CD14-positive monocyte (primary cell): ENCODE data around the gene AFF3. TPM values are rescaled to one million over a fixed set of nuclear protein-coding genes. Genes with fewer than 3 reads are reported as not detected.

Experiments
- DNase-seq, 3 donors: peaks; one replicate each; pipeline ENCODE4 v3.0.0-alpha.2; 2011 to 2022
- H2AFZ ChIP-seq: 2 replicates; pipeline ENCODE4 v1.6.0; 2012; ENCODE audit warnings: mild to moderate bottlenecking, low read depth, low read length, inconsistent platforms; ENCODE audit not compliant: insufficient read depth, poor library complexity, severe bottlenecking
- H3K27ac ChIP-seq, 2 donors: 1 replicate in 1 of 2; 2 replicates in 1 of 2; pipeline ENCODE4 v1.5.1; 2012 to 2013; ENCODE audit warnings: low read length in 2 of 2, control low read depth in 1 of 2, inconsistent platforms in 1 of 2, low read depth in 1 of 2, mild to moderate bottlenecking in 1 of 2
- H3K27me3 ChIP-seq, 2 donors: one replicate each; pipeline versions ENCODE4 v1.6.0 to v1.6.1; 2011 to 2013; ENCODE audit warnings: low read length in 2 of 2; ENCODE audit not compliant: control insufficient read depth in 2 of 2, insufficient read depth in 2 of 2
- H3K36me3 ChIP-seq, 2 donors: replicated peaks in 1 of 2; 1 replicate in 1 of 2; 2 replicates in 1 of 2; pipeline versions ENCODE4 v1.5.1 to v1.6.1; 2012 to 2013; ENCODE audit warnings: low read length in 2 of 2, control low read depth in 1 of 2, inconsistent platforms in 1 of 2, mild to moderate bottlenecking in 1 of 2; ENCODE audit not compliant: insufficient read depth in 2 of 2, control insufficient read depth in 1 of 2
- H3K4me1 ChIP-seq, 2 donors: 1 replicate in 1 of 2; 2 replicates in 1 of 2; pipeline versions ENCODE4 v1.5.1 to v1.6.1; 2012 to 2013; ENCODE audit warnings: low read length in 2 of 2, control low read depth in 1 of 2, inconsistent platforms in 1 of 2, mild to moderate bottlenecking in 1 of 2, moderate library complexity in 1 of 2; ENCODE audit not compliant: insufficient read depth in 2 of 2, control insufficient read depth in 1 of 2
- H3K4me2 ChIP-seq: replicated peaks from 2 replicates; pipeline ENCODE3; 2012; ENCODE audit warnings: low read length, moderate library complexity, mild to moderate bottlenecking; ENCODE audit not compliant: poor library complexity, severe bottlenecking; ENCODE audit errors: extremely low read depth
- H3K4me3 ChIP-seq, 3 experiments: fragments of 200-600 bp in 1 of 3; sonication (generic) in 1 of 3; replicated peaks in 1 of 3; 1 replicate in 2 of 3; 2 replicates in 1 of 3; pipeline ENCODE4 v1.5.1; 2011 to 2013; ENCODE audit warnings: low read length in 3 of 3, mild to moderate bottlenecking in 3 of 3, control low read depth in 2 of 3, low read depth in 2 of 3, inconsistent platforms in 1 of 3, moderate library complexity in 1 of 3
- H3K79me2 ChIP-seq: 2 replicates; pipeline ENCODE4 v1.6.0; 2012; ENCODE audit warnings: mild to moderate bottlenecking, control low read depth, inconsistent platforms, low read length, moderate library complexity; ENCODE audit not compliant: insufficient read depth
- H3K9ac ChIP-seq: 2 replicates; pipeline ENCODE4 v1.6.0; 2017; ENCODE audit warnings: low read length, mild to moderate bottlenecking; ENCODE audit not compliant: insufficient read depth, poor library complexity, severe bottlenecking
- H3K9me3 ChIP-seq, 2 donors: replicated peaks in 1 of 2; 1 replicate in 1 of 2; 2 replicates in 1 of 2; pipeline versions ENCODE4 v1.5.1 to v1.6.1; 2012 to 2013; ENCODE audit warnings: low read length in 2 of 2, control low read depth in 1 of 2; ENCODE audit not compliant: control insufficient read depth in 1 of 2, insufficient read depth in 1 of 2
- H4K20me1 ChIP-seq: 2 replicates; pipeline ENCODE4 v1.6.0; 2012; ENCODE audit warnings: mild to moderate bottlenecking, low read length, control low read depth, moderate library complexity; ENCODE audit not compliant: insufficient read depth
- H3K27ac Mint-ChIP-seq, 7 donors: one replicate each; pipeline ENCODE4 v1.8.0; 2020; ENCODE audit warnings: mild to moderate bottlenecking in 7 of 7, mixed read lengths in 7 of 7, moderate library complexity in 6 of 7, inconsistent platforms in 2 of 7
- H3K27me3 Mint-ChIP-seq, 3 donors: one replicate each; pipeline ENCODE4 v1.8.0; 2021 to 2022; ENCODE audit warnings: low read depth in 3 of 3, mild to moderate bottlenecking in 3 of 3, mixed read lengths in 3 of 3, moderate library complexity in 3 of 3, inconsistent platforms in 1 of 3
- H3K36me3 Mint-ChIP-seq, 2 donors: one replicate each; pipeline ENCODE4 v1.8.0; 2020; ENCODE audit warnings: mixed read lengths in 2 of 2, inconsistent platforms in 1 of 2, mild to moderate bottlenecking in 1 of 2
- H3K4me1 Mint-ChIP-seq: one replicate; pipeline ENCODE4 v1.8.0; 2020; ENCODE audit warnings: mild to moderate bottlenecking, mixed read lengths
- H3K4me3 Mint-ChIP-seq, 2 donors: one replicate each; pipeline ENCODE4 v1.8.0; 2020; ENCODE audit warnings: mild to moderate bottlenecking in 2 of 2, mixed read lengths in 2 of 2, moderate library complexity in 1 of 2
- H3K9me3 Mint-ChIP-seq, 7 donors: one replicate each; pipeline ENCODE4 v1.8.0; 2020 to 2022; ENCODE audit warnings: mixed read lengths in 7 of 7, mild to moderate bottlenecking in 6 of 7, moderate library complexity in 6 of 7, inconsistent platforms in 2 of 7
- CTCF ChIP-seq: fragments of 200-600 bp; IDR thresholded peaks from one replicate; pipeline ENCODE4 v1.8.0; 2022; ENCODE audit warnings: antibody characterized with exemption, mild to moderate bottlenecking
- WGBS: methylation state at CpG from one replicate; pipeline ENCODE4 v1.1.5; 2013; ENCODE audit warnings: missing lambda C conversion rate; ENCODE audit not compliant: insufficient coverage; 5-methylcytosine and 5-hydroxymethylcytosine counted together
- intact Hi-C, 2 donors: fragments of 100-400 bp; cut with micrococcal nuclease; formaldehyde crosslinking; loops; one replicate each; pipeline versions ENCODE4 v1.15.0 to v1.15.1; 2023
- polyA plus RNA-seq, 3 donors: library from polyadenylated mRNA; depleted of rRNA in 1 of 3; unstranded in 2 of 3; stranded (reverse) in 1 of 3; fragments of 300-500 nt in 2 of 3; fragments of >200 nt in 1 of 3; fragmentation: Illumina TruSeq in 2 of 3; gene quantifications; 1 replicate in 2 of 3; 2 replicates in 1 of 3; pipeline ENCODE4 v1.2.3, GENCODE V29; 2012 to 2021

AFF3 gene
- polyA plus RNA-seq, 3 donors = 0.17 to 4.1 (median 0.49) TPM

- Histone ChIP-seq H3K4me1 (peaks cover 15 to 19% of the 10 kb centered on the region in 2 donors), H3K27me3 (no peaks in the 10 kb centered on the region), H3K27ac (no peak overlapping the region), H3K4me2 (no peak overlapping the region), H3K4me3 (no peak overlapping the region), H2AFZ (peak overlapping the region; percentile 35), H3K36me3 (no peaks in the 10 kb centered on the region), H3K79me2 (no peaks in the 10 kb centered on the region), H4K20me1 (no peaks in the 10 kb centered on the region), H3K9me3 (no peaks in the 10 kb centered on the region), H3K9ac (no peak overlapping the region)
- no peak for TF ChIP-seq CTCF
- peaks cover 4 to 5% of the 10 kb centered on the region in 2 donors for H3K36me3 Mint-ChIP-seq
- H3K27me3 Mint-ChIP-seq = no peaks in the 10 kb centered on the region
- intact Hi-C loops = no loop called here
- peak overlapping the region in 1 of 7 donors; percentile 27 for H3K27ac Mint-ChIP-seq
- peaks cover 0 to 3% (median 0%) of the 10 kb centered on the region in 7 donors for H3K9me3 Mint-ChIP-seq
- H3K4me3 Mint-ChIP-seq = no peak overlapping the region
- DNase-seq = no peak
- WGBS = 88% methylated on average over 8 of the region's 9 CpGs
- H3K4me1 Mint-ChIP-seq = peaks cover 26% of the 10 kb centered on the region
Observed at GRCh38 chr2:99822474-99823207, 319.7 kb downstream of the AFF3 start.

GRCh38 chr2:99821984-99822383 is 320.4 kb downstream of the AFF3 start:
- H3K27me3 Mint-ChIP-seq = no peaks in the 10 kb centered on the region
- no peak for TF ChIP-seq CTCF
- no peak overlapping the region for H3K4me2 ChIP-seq
- no peak overlapping the region for H3K27ac Mint-ChIP-seq
- H2AFZ ChIP-seq = no peak overlapping the region
- H3K4me3 Mint-ChIP-seq = no peak overlapping the region
- H3K9me3 Mint-ChIP-seq = peaks cover 0 to 3% (median 0%) of the 10 kb centered on the region in 7 donors
- no peak overlapping the region for H3K27ac ChIP-seq
- H3K4me1 Mint-ChIP-seq = peaks cover 24% of the 10 kb centered on the region
- H3K4me1 ChIP-seq = peaks cover 9 to 12% of the 10 kb centered on the region in 2 donors
- intact Hi-C loops = no loop called here
- no peak overlapping the region for H3K4me3 ChIP-seq
- DNase-seq = no peak
- 86% methylated on average over 5 of the region's 6 CpGs for WGBS
- no peaks in the 10 kb centered on the region for H3K36me3 ChIP-seq
- H3K9ac ChIP-seq = no peak overlapping the region
- H3K27me3 ChIP-seq = no peaks in the 10 kb centered on the region
- H3K36me3 Mint-ChIP-seq = peaks cover 4 to 5% of the 10 kb centered on the region in 2 donors
- no peaks in the 10 kb centered on the region for H3K9me3 ChIP-seq
- no peaks in the 10 kb centered on the region for H4K20me1 ChIP-seq
- H3K79me2 ChIP-seq = no peaks in the 10 kb centered on the region
